Endothelial cell of umbilical vein (primary cell): Measurements from ENCODE around the gene NARS2. TPM values are rescaled to one million over a fixed set of nuclear protein-coding genes. Genes with fewer than 3 reads are reported as not detected.

Experiments used
- BruUV-seq: library from RNA; stranded (reverse); fragments of 400-500 nt; replicated peaks from 2 replicates; lab custom pipeline; 2021; lab: Mats Ljungman, UMichigan
- CTCF ChIA-PET: fragments of 300-600, 350-600 bp; sonication (Branson Sonifier 250); formaldehyde crosslinking; loops from one replicate; lab custom pipeline; 2021; ENCODE audit warnings: antibody characterized with exemption, inconsistent platforms; lab: Charles Lee
- POLR2A ChIA-PET: fragments of 300-600, 350-600 bp; sonication (Branson Sonifier 250); formaldehyde crosslinking; loops from one replicate; lab custom pipeline; 2021; ENCODE audit warnings: antibody characterized with exemption, inconsistent platforms; lab: Charles Lee
- DNase-seq: peaks from one replicate; pipeline ENCODE4 v3.0.0-alpha.2; 2011; ENCODE audit warnings: low read depth, low spot score
- FAIRE-seq: peaks from 2 replicates; lab custom pipeline; 2011; peaks lifted over from hg19 to GRCh38; lab: Jason Lieb, UNC
- H2AFZ ChIP-seq: 2 replicates; pipeline ENCODE4 v1.6.0; 2012; ENCODE audit warnings: low read depth, low read length, control low read depth, inconsistent platforms
- H3K27ac ChIP-seq: 2 replicates; pipeline ENCODE4 v1.5.1; 2011; ENCODE audit warnings: low read depth, mild to moderate bottlenecking, control low read depth, low read length, moderate library complexity; ENCODE audit not compliant: insufficient read depth
- H3K27me3 ChIP-seq, 2 experiments: 2 replicates each; pipeline versions ENCODE4 v1.6.0 to v1.6.1; 2011; ENCODE audit warnings: low read length in 2 of 2, mixed read lengths in 1 of 2; ENCODE audit not compliant: control insufficient read depth in 2 of 2, insufficient read depth in 2 of 2
- H3K36me3 ChIP-seq, 2 experiments: 2 replicates in 1 of 2; 3 replicates in 1 of 2; pipeline ENCODE4 v1.5.1; 2011; ENCODE audit warnings: low read length in 2 of 2, mild to moderate bottlenecking in 1 of 2, moderate library complexity in 1 of 2; ENCODE audit not compliant: control insufficient read depth in 2 of 2, insufficient read depth in 2 of 2; ENCODE audit errors: extremely low read depth in 1 of 2
- H3K4me1 ChIP-seq: 3 replicates; pipeline ENCODE4 v1.5.1; 2011; ENCODE audit warnings: mild to moderate bottlenecking, low read length; ENCODE audit not compliant: control insufficient read depth, insufficient read depth; ENCODE audit errors: extremely low read depth
- H3K4me2 ChIP-seq: 2 replicates; pipeline ENCODE4 v1.6.1; 2011; ENCODE audit warnings: low read length, control low read depth, mixed read lengths; ENCODE audit not compliant: insufficient read depth
- H3K4me3 ChIP-seq, 3 experiments: fragments of 200-600 bp in 1 of 3; sonication (generic), shearing (Covaris generic) in 1 of 3; replicated peaks in 1 of 3; 2 replicates each; pipeline ENCODE4 v1.5.1; 2011 to 2016; ENCODE audit warnings: control low read depth in 3 of 3, low read length in 3 of 3, mild to moderate bottlenecking in 2 of 3, inconsistent platforms in 1 of 3, low read depth in 1 of 3, moderate library complexity in 1 of 3; ENCODE audit not compliant: insufficient read depth in 1 of 3
- H3K79me2 ChIP-seq: 2 replicates; pipeline ENCODE4 v1.6.0; 2012; ENCODE audit warnings: low read length, inconsistent platforms; ENCODE audit not compliant: control insufficient read depth, insufficient read depth
- H3K9ac ChIP-seq: replicated peaks from 2 replicates; pipeline ENCODE3; 2011; ENCODE audit warnings: low read length, control low read depth; ENCODE audit not compliant: insufficient read depth; ENCODE audit errors: extremely low read depth
- H3K9me1 ChIP-seq: replicated peaks from 3 replicates; pipeline ENCODE4 v1.6.0; 2011; ENCODE audit warnings: mild to moderate bottlenecking, low read length; ENCODE audit not compliant: control insufficient read depth, insufficient read depth; ENCODE audit errors: extremely low read depth
- H3K9me3 ChIP-seq: replicated peaks from 2 replicates; pipeline ENCODE4 v1.5.1; 2012; ENCODE audit warnings: low read length, inconsistent platforms; ENCODE audit not compliant: control insufficient read depth, insufficient read depth
- H4K20me1 ChIP-seq: replicated peaks from 2 replicates; pipeline ENCODE3; 2011; ENCODE audit warnings: mild to moderate bottlenecking, low read length; ENCODE audit not compliant: control insufficient read depth, insufficient read depth; ENCODE audit errors: extremely low read depth
- EZH2 ChIP-seq: IDR thresholded peaks from 2 replicates; pipeline ENCODE4 v1.6.1; 2012; ENCODE audit warnings: borderline replicate concordance, low read depth, mild to moderate bottlenecking, moderate library complexity, low read length, inconsistent platforms; ENCODE audit not compliant: severe bottlenecking
- FOS ChIP-seq: IDR thresholded peaks from 2 replicates; pipeline ENCODE4 v1.6.1; 2011; ENCODE audit warnings: mild to moderate bottlenecking, low read length, moderate library complexity, borderline replicate concordance; ENCODE audit not compliant: insufficient read depth
- GATA2 ChIP-seq: IDR thresholded peaks from 2 replicates; pipeline ENCODE4 v1.7.0; 2011; ENCODE audit warnings: low read depth, mild to moderate bottlenecking, moderate library complexity, mixed read lengths, low read length; ENCODE audit not compliant: insufficient read length, insufficient read depth
- JUN ChIP-seq: IDR thresholded peaks from 2 replicates; pipeline ENCODE4 v1.6.1; 2011; ENCODE audit warnings: borderline replicate concordance, low read depth; ENCODE audit not compliant: insufficient read length, insufficient read depth
- MAX ChIP-seq: IDR thresholded peaks from 2 replicates; pipeline ENCODE4 v1.6.1; 2011; ENCODE audit not compliant: insufficient read depth, insufficient read length
- MYC ChIP-seq: IDR thresholded peaks from one replicate; pipeline ENCODE4 v1.6.1; 2011; ENCODE audit warnings: mild to moderate bottlenecking, low read depth, low read length
- POLR2A ChIP-seq: IDR thresholded peaks from 2 replicates; pipeline ENCODE4 v1.6.1; 2012; ENCODE audit warnings: low read depth, mild to moderate bottlenecking, control low read depth, low read length
- POLR2AphosphoS5 ChIP-seq: IDR thresholded peaks from 2 replicates; pipeline ENCODE4 v1.6.1; 2012; ENCODE audit warnings: low read depth, mild to moderate bottlenecking, control low read depth, low read length, moderate library complexity; ENCODE audit not compliant: insufficient read depth
- dilution Hi-C: fragments of 300-500 bp; cut with MboI; formaldehyde crosslinking; loops from one replicate; pipeline ENCODE4 v1.15.0; 2019; ENCODE audit warnings: low sequenced_read_pairs; ENCODE audit not compliant: extremely low pct_ligation_motif_present
- intact Hi-C: fragments of 100-400 bp; cut with micrococcal nuclease; formaldehyde crosslinking; loops from one replicate; pipeline ENCODE4 v1.10.0; 2022
- polyA plus RNA-seq, 4 experiments: library from polyadenylated mRNA; depleted of rRNA in 3 of 4; stranded (reverse) in 3 of 4; unstranded in 1 of 4; fragments of >200 nt; gene quantifications; 2 replicates each; pipeline versions ENCODE4 v1.2.1 to v1.2.3, GENCODE V29; 2011 to 2012; ENCODE audit warnings: missing spikeins in 1 of 4
- total RNA-seq: library from RNA; stranded (reverse); gene quantifications from 2 replicates; pipeline ENCODE4 v1.2.3, GENCODE V29; 2021
- TF ChIP-seq, protein P1 (sequence below), 2 donors: IDR thresholded peaks; 1 replicate in 1 of 2; 2 replicates in 1 of 2; pipeline ENCODE4 v1.5.1; 2011; ENCODE audit warnings: low read length in 2 of 2, mild to moderate bottlenecking in 2 of 2, moderate library complexity in 2 of 2, control low read depth in 1 of 2, inconsistent platforms in 1 of 2, low read depth in 1 of 2; ENCODE audit not compliant: insufficient read depth in 1 of 2; ENCODE audit errors: extremely low read depth in 1 of 2

The NARS2 gene
- total and polyA plus RNA-seq, 2 donors (not counting 3 experiments of a cell fraction or from before 2014, with no cell fraction given): 6.9 to 16.7 TPM

GRCh38 chr11:78595436-78596130 is 20.9 kb upstream of the NARS2 start:
- ChIA-PET CTCF (interaction anchor here (1.6 kb wide), 1 partner anchor 10 kb away, joined by 6 read pairs; no protein-coding TSS in a partner anchor), POLR2A (no interaction called here)
- no peak overlapping the region for H2AFZ ChIP-seq
- H3K9me1 ChIP-seq: no peaks in the 10 kb centered on the region
- intact Hi-C loops (no loop called here), dilution Hi-C loops (no loop called here)
- no peaks in the 10 kb centered on the region for H3K4me1 ChIP-seq
- H3K27ac ChIP-seq: no peak overlapping the region
- peaks cover 3 to 6% of the 10 kb centered on the region in 2 experiments for H3K27me3 ChIP-seq
- H3K4me2 ChIP-seq: no peak overlapping the region
- BruUV-seq: no TSS peak
- DNase-seq (no peak), FAIRE-seq (no peak)
- no peaks in the 10 kb centered on the region for H3K79me2 ChIP-seq
- H4K20me1 ChIP-seq: no peaks in the 10 kb centered on the region
- H3K36me3 ChIP-seq: no peaks in the 10 kb centered on the region
- no peak overlapping the region for H3K4me3 ChIP-seq
- TF ChIP-seq MAX (no peak), POLR2AphosphoS5 (no peak), GATA2 (no peak)
- H3K9ac ChIP-seq: no peak overlapping the region
- no peaks in the 10 kb centered on the region for H3K9me3 ChIP-seq

- DNase-seq (no peak), FAIRE-seq (no peak)
- Histone ChIP-seq H3K27ac (no peak overlapping the region), H3K4me2 (no peak overlapping the region), H3K27me3 (peaks cover 5 to 7% of the 10 kb centered on the region in 2 experiments), H3K79me2 (no peaks in the 10 kb centered on the region), H3K9me1 (no peaks in the 10 kb centered on the region), H3K9me3 (no peaks in the 10 kb centered on the region), H2AFZ (no peak overlapping the region), H4K20me1 (no peaks in the 10 kb centered on the region), H3K4me3 (no peak overlapping the region), H3K9ac (no peak overlapping the region), H3K4me1 (no peaks in the 10 kb centered on the region), H3K36me3 (no peaks in the 10 kb centered on the region)
- intact Hi-C loops (no loop called here), dilution Hi-C loops (no loop called here)
- CTCF ChIA-PET: no interaction called here
- POLR2A ChIA-PET: no interaction called here
- no TSS peak for BruUV-seq
- TF ChIP-seq EZH2 (no peak), MYC (no peak), GATA2 (no peak), FOS (no peak), POLR2AphosphoS5 (no peak), POLR2A (no peak), MAX (no peak), JUN (no peak)
- TF ChIP-seq, protein P1, sequence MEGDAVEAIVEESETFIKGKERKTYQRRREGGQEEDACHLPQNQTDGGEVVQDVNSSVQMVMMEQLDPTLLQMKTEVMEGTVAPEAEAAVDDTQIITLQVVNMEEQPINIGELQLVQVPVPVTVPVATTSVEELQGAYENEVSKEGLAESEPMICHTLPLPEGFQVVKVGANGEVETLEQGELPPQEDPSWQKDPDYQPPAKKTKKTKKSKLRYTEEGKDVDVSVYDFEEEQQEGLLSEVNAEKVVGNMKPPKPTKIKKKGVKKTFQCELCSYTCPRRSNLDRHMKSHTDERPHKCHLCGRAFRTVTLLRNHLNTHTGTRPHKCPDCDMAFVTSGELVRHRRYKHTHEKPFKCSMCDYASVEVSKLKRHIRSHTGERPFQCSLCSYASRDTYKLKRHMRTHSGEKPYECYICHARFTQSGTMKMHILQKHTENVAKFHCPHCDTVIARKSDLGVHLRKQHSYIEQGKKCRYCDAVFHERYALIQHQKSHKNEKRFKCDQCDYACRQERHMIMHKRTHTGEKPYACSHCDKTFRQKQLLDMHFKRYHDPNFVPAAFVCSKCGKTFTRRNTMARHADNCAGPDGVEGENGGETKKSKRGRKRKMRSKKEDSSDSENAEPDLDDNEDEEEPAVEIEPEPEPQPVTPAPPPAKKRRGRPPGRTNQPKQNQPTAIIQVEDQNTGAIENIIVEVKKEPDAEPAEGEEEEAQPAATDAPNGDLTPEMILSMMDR (IDR thresholded peaks at IDR 0.05; ENCODE audit: extremely low read depth in 1 of 2, insufficient read depth in 1 of 2, low read depth in 1 of 2, low read length in 2 of 2): no peak
Measured at GRCh38 chr11:78594814-78595213, 20.1 kb upstream of the NARS2 start.
